ENCODE results near the gene POLR2L. TPM values are rescaled to one million over a fixed set of nuclear protein-coding genes. Genes with fewer than 3 reads are reported as not detected.

The POLR2L gene
- total RNA-seq, 1 experiment from 2014 or later: 211 TPM

DNA sequence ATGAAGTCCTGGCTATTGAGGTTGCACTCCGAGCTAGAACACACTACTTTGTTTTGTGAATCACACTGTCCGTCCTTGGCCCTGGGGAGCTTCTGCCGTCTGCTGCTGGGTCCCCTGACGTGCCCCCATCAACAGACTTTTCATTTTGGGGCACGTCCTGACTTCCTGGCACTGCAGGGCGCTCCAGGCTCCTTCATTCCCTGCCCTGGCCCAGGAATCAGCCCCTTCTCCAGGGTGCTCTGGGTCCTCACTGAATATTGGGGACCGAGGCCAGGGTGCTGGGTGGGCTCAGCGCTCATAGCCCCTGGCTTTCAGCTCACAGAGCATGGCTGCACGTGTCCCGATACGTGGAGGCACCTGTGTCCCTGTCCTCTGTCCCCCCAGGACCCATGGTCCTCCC, 22.6 kb upstream of the POLR2L start:
- no TSS peak for BruUV-seq (replicated peaks)
- POLR2A ChIA-PET: interaction anchor here (0.8 kb wide), 1 partner anchor 624 kb away, joined by 3 read pairs; no protein-coding TSS in a partner anchor

More for the DNA sequence above, 22.6 kb upstream of the POLR2L start:
- CTCF ChIA-PET: no interaction called here
- RAD21 ChIA-PET (ENCODE audit: low non-redundant PET in 1 of 2, low total read pairs in 2 of 2, uncharacterized antibody in 2 of 2, unreplicated experiment in 2 of 2): no interaction called here
- no peak overlapping the region for H3K9ac ChIP-seq (ENCODE audit: low read length)
- H4K20me1 ChIP-seq (ENCODE audit: insufficient read depth): no peaks in the 10 kb centered on the region
- no peak overlapping the region for H2AFZ ChIP-seq (ENCODE audit: low read depth, low read length, poor library complexity, severe bottlenecking)
- no peaks in the 10 kb centered on the region for H3K9me2 ChIP-seq (ENCODE audit: insufficient read depth)
- DNase-seq (ENCODE audit: low read depth, low spot score) (no peak), ATAC-seq (no peak)
- H3K79me2 ChIP-seq (ENCODE audit: insufficient read depth, low read length): no peaks in the 10 kb centered on the region
- no peak overlapping the region for H3K4me2 ChIP-seq (ENCODE audit: low read length)
- no peak overlapping the region for H3K4me3 ChIP-seq (replicated peaks in 1 of 2; ENCODE audit: low read depth in 1 of 2, low read length in 2 of 2)
- H3K9me3 ChIP-seq (ENCODE audit: control insufficient read depth in 1 of 2, insufficient read depth in 1 of 2, low read depth in 1 of 2, low read length in 2 of 2): no peaks in the 10 kb centered on the region
- no peaks in the 10 kb centered on the region for H3K27me3 ChIP-seq (ENCODE audit: insufficient read depth, low read length)
- H3K4me1 ChIP-seq (ENCODE audit: control insufficient read depth in 1 of 2, insufficient read depth in 2 of 2, low read length in 2 of 2): peaks cover 1 to 31% of the 10 kb centered on the region in 2 experiments; a peak in 3 of 4 replicates
- TF ChIP-seq EZH2 (IDR thresholded peaks at IDR 0.05) (no peak), FOSL1 (IDR thresholded peaks at IDR 0.05; ENCODE audit: low read depth) (no peak), ZFX (IDR thresholded peaks at IDR 0.05) (no peak), CBX3 (IDR thresholded peaks at IDR 0.05; ENCODE audit: low read depth) (no peak), EZH2phosphoT487 (IDR thresholded peaks at IDR 0.05; ENCODE audit: borderline replicate concordance) (no peak), SP1 (IDR thresholded peaks at IDR 0.05; ENCODE audit: low read depth) (no peak), RAD21 (IDR thresholded peaks at IDR 0.05; ENCODE audit: low read depth) (no peak), ELF1 (IDR thresholded peaks at IDR 0.05; ENCODE audit: borderline replicate concordance, low read depth) (no peak), CEBPB (IDR thresholded peaks at IDR 0.05; ENCODE audit: low read depth) (no peak), TCF7L2 (IDR thresholded peaks at IDR 0.05; ENCODE audit: borderline replicate concordance, extremely low read depth, insufficient read depth, insufficient read length) (no peak), ZBTB33 (IDR thresholded peaks at IDR 0.05; ENCODE audit: extremely low read depth, insufficient replicate concordance, low read length) (no peak)
- TF ChIP-seq, protein P1, sequence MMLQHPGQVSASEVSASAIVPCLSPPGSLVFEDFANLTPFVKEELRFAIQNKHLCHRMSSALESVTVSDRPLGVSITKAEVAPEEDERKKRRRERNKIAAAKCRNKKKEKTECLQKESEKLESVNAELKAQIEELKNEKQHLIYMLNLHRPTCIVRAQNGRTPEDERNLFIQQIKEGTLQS (IDR thresholded peaks at IDR 0.05): no peak
- TF ChIP-seq, protein P2, sequence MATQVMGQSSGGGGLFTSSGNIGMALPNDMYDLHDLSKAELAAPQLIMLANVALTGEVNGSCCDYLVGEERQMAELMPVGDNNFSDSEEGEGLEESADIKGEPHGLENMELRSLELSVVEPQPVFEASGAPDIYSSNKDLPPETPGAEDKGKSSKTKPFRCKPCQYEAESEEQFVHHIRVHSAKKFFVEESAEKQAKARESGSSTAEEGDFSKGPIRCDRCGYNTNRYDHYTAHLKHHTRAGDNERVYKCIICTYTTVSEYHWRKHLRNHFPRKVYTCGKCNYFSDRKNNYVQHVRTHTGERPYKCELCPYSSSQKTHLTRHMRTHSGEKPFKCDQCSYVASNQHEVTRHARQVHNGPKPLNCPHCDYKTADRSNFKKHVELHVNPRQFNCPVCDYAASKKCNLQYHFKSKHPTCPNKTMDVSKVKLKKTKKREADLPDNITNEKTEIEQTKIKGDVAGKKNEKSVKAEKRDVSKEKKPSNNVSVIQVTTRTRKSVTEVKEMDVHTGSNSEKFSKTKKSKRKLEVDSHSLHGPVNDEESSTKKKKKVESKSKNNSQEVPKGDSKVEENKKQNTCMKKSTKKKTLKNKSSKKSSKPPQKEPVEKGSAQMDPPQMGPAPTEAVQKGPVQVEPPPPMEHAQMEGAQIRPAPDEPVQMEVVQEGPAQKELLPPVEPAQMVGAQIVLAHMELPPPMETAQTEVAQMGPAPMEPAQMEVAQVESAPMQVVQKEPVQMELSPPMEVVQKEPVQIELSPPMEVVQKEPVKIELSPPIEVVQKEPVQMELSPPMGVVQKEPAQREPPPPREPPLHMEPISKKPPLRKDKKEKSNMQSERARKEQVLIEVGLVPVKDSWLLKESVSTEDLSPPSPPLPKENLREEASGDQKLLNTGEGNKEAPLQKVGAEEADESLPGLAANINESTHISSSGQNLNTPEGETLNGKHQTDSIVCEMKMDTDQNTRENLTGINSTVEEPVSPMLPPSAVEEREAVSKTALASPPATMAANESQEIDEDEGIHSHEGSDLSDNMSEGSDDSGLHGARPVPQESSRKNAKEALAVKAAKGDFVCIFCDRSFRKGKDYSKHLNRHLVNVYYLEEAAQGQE (IDR thresholded peaks at IDR 0.05; ENCODE audit: low read depth): no peak
- H3K36me3 ChIP-seq (ENCODE audit: control insufficient read depth in 1 of 2, insufficient read depth in 2 of 2, low read length in 2 of 2): no peaks in the 10 kb centered on the region
- H3K27ac ChIP-seq (ENCODE audit: low read depth, low read length): no peak overlapping the region
- intact Hi-C loops (cut with micrococcal nuclease): no loop called here
